ENCODE data around the gene OOSP3. TPM values are rescaled to one million over a fixed set of nuclear protein-coding genes. Genes with fewer than 3 reads are reported as not detected.

OOSP3 gene
- total RNA-seq, 2 experiments from 2014 or later: not detected

- Histone ChIP-seq H3K9me3 (ENCODE audit: low read length) (no peaks in the 10 kb centered on the region), H3K4me2 (ENCODE audit: low read length) (no peak overlapping the region), H3K4me1 (ENCODE audit: insufficient read depth, low read length, poor library complexity, severe bottlenecking) (no peaks in the 10 kb centered on the region), H2AFZ (ENCODE audit: low read length) (no peak overlapping the region), H3K36me3 (ENCODE audit: insufficient read depth, low read length) (no peaks in the 10 kb centered on the region), H3K27ac (ENCODE audit: low read depth, low read length, poor library complexity, severe bottlenecking) (no peak overlapping the region), H3K4me3 (ENCODE audit: low read depth, low read length, poor library complexity, severe bottlenecking) (no peak overlapping the region), H4K20me1 (ENCODE audit: insufficient read depth, low read length) (no peaks in the 10 kb centered on the region), H3K9me2 (ENCODE audit: insufficient read depth, low read length) (no peaks in the 10 kb centered on the region), H3K79me2 (ENCODE audit: insufficient read depth, low read depth, low read length) (no peaks in the 10 kb centered on the region)
- POLR2A ChIA-PET: no interaction called here
- intact Hi-C loops (cut with micrococcal nuclease; ENCODE audit: unreplicated experiment): no loop called here
- CTCF ChIA-PET (ENCODE audit: unreplicated experiment): no interaction called here
- TF ChIP-seq CTCF (conservative IDR thresholded peaks at IDR 0.05; ENCODE audit: low read length) (no peak), EZH2phosphoT487 (IDR thresholded peaks at IDR 0.05; ENCODE audit: borderline replicate concordance, low read depth, low read length) (no peak)
- DNase-seq (ENCODE audit: low spot score): no peak
- no TSS peak for BruUV-seq (replicated peaks)
These were observed 60.9 kb downstream of the OOSP3 start for GRCh38 chr11:59939482-59939881.

GRCh38 chr11:59941091-59941490 is 62.5 kb downstream of the OOSP3 start:
- TF ChIP-seq CTCF (conservative IDR thresholded peaks at IDR 0.05; ENCODE audit: low read length) (no peak), EZH2phosphoT487 (IDR thresholded peaks at IDR 0.05; ENCODE audit: borderline replicate concordance, low read depth, low read length) (no peak)
- DNase-seq (ENCODE audit: low spot score): no peak
- H3K4me2 ChIP-seq (ENCODE audit: low read length): no peak overlapping the region
- intact Hi-C loops (cut with micrococcal nuclease; ENCODE audit: unreplicated experiment): no loop called here
- H4K20me1 ChIP-seq (ENCODE audit: insufficient read depth, low read length): no peaks in the 10 kb centered on the region
- ChIA-PET CTCF (ENCODE audit: unreplicated experiment) (no interaction called here), POLR2A (interaction anchor here (0.8 kb wide), 1 partner anchor 8 kb away, joined by 3 read pairs; no protein-coding TSS in a partner anchor)
- H3K79me2 ChIP-seq (ENCODE audit: insufficient read depth, low read depth, low read length): no peaks in the 10 kb centered on the region
- H3K9me2 ChIP-seq (ENCODE audit: insufficient read depth, low read length): no peaks in the 10 kb centered on the region
- H2AFZ ChIP-seq (ENCODE audit: low read length): no peak overlapping the region
- no peak overlapping the region for H3K4me3 ChIP-seq (ENCODE audit: low read depth, low read length, poor library complexity, severe bottlenecking)
- H3K36me3 ChIP-seq (ENCODE audit: insufficient read depth, low read length): no peaks in the 10 kb centered on the region
- no TSS peak for BruUV-seq (replicated peaks)
- H3K4me1 ChIP-seq (ENCODE audit: insufficient read depth, low read length, poor library complexity, severe bottlenecking): no peaks in the 10 kb centered on the region
- H3K27ac ChIP-seq (ENCODE audit: low read depth, low read length, poor library complexity, severe bottlenecking): no peak overlapping the region
- H3K9me3 ChIP-seq (ENCODE audit: low read length): no peaks in the 10 kb centered on the region

GRCh38 chr11:59943997-59944714 is 65.6 kb downstream of the OOSP3 start:
- CTCF ChIA-PET (ENCODE audit: unreplicated experiment): no interaction called here
- BruUV-seq (replicated peaks): no TSS peak
- POLR2A ChIA-PET: interaction anchor here (1.2 kb wide), 1 partner anchor 9 kb away, joined by 3 read pairs; no protein-coding TSS in a partner anchor
- no peak overlapping the region for H2AFZ ChIP-seq (ENCODE audit: low read length)
- DNase-seq (ENCODE audit: low spot score): no peak
- H3K4me3 ChIP-seq (ENCODE audit: low read depth, low read length, poor library complexity, severe bottlenecking): no peak overlapping the region
- no peak overlapping the region for H3K4me2 ChIP-seq (ENCODE audit: low read length)
- no peaks in the 10 kb centered on the region for H3K36me3 ChIP-seq (ENCODE audit: insufficient read depth, low read length)
- H4K20me1 ChIP-seq (ENCODE audit: insufficient read depth, low read length): no peaks in the 10 kb centered on the region
- H3K9me2 ChIP-seq (ENCODE audit: insufficient read depth, low read length): no peaks in the 10 kb centered on the region
- no peaks in the 10 kb centered on the region for H3K9me3 ChIP-seq (ENCODE audit: low read length)
- H3K27ac ChIP-seq (ENCODE audit: low read depth, low read length, poor library complexity, severe bottlenecking): no peak overlapping the region
- intact Hi-C loops (cut with micrococcal nuclease; ENCODE audit: unreplicated experiment): no loop called here
- H3K4me1 ChIP-seq (ENCODE audit: insufficient read depth, low read length, poor library complexity, severe bottlenecking): no peaks in the 10 kb centered on the region
- H3K79me2 ChIP-seq (ENCODE audit: insufficient read depth, low read depth, low read length): no peaks in the 10 kb centered on the region
- no peak for TF ChIP-seq CTCF (conservative IDR thresholded peaks at IDR 0.05; ENCODE audit: low read length)
- TF ChIP-seq EZH2phosphoT487 (IDR thresholded peaks at IDR 0.05; ENCODE audit: borderline replicate concordance, low read depth, low read length): no peak
